ENCODE results near the gene PRDM12.

PRDM12 gene

DNA sequence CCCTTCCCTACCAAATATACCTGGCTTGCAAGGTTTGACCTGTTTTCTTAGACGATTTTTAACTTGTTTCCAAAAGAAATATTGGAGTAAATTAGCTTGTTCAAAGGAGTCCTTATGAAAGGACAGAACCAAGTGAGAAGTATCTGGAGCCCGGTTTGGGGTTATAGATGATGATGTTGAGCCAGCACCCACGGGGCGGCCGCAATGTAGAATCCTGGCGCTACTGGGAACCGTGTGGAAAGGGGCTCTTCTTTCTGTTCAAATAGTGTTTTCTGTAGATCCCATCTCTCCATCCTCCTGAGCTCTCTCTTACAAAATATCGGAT, 28.7 kb downstream of the PRDM12 start:
- Histone ChIP-seq H3K79me2 (ENCODE audit: insufficient read depth, low read length) (peaks cover 42% of the 10 kb centered on the region), H3K4me3 (ENCODE audit: low read depth in 1 of 2, low read length in 2 of 2) (peak overlapping the region; percentile 32 to 85), H3K9ac (ENCODE audit: low read depth, low read length) (peak overlapping the region; percentile 73), H3K27me3 (ENCODE audit: insufficient read depth, low read length, poor library complexity) (no peaks in the 10 kb centered on the region), H3K36me3 (ENCODE audit: insufficient read depth, low read length) (peaks cover 30% of the 10 kb centered on the region), H2AFZ (ENCODE audit: low read depth, low read length) (peak overlapping the region; percentile 95), H3K4me1 (ENCODE audit: insufficient read depth, low read length) (peaks cover 33% of the 10 kb centered on the region), H3K27ac (ENCODE audit: low read length) (peak overlapping the region; percentile 77), H4K20me1 (ENCODE audit: insufficient read depth, low read length) (peaks cover 22% of the 10 kb centered on the region; the same call in 1 of the 2 replicates), H3K9me3 (ENCODE audit: insufficient read depth, low read length, severe bottlenecking) (no peaks in the 10 kb centered on the region), H3K4me2 (ENCODE audit: insufficient read depth, low read length) (peak overlapping the region; percentile 71)
- DNase-seq (no peak), ATAC-seq (ENCODE audit: insufficient read depth, low read depth) (no peak)
- TF ChIP-seq EZH2 (IDR thresholded peaks at IDR 0.05; ENCODE audit: borderline replicate concordance, low read depth, low read length, severe bottlenecking): no peak
- TF ChIP-seq, protein P1, sequence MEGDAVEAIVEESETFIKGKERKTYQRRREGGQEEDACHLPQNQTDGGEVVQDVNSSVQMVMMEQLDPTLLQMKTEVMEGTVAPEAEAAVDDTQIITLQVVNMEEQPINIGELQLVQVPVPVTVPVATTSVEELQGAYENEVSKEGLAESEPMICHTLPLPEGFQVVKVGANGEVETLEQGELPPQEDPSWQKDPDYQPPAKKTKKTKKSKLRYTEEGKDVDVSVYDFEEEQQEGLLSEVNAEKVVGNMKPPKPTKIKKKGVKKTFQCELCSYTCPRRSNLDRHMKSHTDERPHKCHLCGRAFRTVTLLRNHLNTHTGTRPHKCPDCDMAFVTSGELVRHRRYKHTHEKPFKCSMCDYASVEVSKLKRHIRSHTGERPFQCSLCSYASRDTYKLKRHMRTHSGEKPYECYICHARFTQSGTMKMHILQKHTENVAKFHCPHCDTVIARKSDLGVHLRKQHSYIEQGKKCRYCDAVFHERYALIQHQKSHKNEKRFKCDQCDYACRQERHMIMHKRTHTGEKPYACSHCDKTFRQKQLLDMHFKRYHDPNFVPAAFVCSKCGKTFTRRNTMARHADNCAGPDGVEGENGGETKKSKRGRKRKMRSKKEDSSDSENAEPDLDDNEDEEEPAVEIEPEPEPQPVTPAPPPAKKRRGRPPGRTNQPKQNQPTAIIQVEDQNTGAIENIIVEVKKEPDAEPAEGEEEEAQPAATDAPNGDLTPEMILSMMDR (IDR thresholded peaks at IDR 0.05; ENCODE audit: borderline replicate concordance, extremely low read depth, low read length, poor library complexity, severe bottlenecking): no peak

DNA sequence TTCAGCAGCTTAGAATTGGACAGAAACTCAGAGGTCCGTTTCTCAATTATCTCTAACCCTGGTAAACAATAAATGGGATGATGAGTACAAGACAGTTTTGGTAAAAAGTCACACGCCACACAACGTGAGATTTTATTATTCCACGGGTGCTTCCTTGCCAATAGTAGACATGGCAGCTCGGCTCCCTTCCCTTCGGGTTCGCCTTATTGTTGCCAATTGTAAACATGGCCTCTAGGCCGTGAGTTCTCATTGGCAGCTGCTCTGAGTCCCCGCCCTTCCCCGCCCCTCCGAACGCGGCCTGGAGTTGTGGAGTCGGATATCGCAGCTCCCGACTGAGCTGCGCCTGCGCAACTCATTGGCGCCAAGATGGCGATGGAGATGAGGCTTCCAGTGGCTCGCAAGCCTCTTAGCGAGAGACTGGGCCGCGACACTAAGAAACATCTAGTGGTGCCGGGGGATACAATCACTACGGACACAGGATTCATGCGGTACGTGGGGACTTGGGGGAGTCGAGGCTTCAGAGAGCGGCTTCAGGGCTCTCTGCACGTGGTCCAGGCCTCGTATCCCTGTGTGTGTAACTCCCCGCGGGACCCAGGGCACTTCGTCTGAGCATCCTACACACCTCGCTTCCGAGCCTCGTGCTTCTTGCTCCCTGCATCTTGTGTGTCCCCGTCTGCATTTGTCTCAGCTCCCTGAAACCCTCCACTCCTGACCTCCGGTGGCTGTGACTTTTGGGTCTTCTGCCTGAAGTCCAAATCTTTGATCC, 29.2 kb downstream of the PRDM12 start, which contains the start of gene EXOSC2:
EXOSC2 (plus strand) TSS at position 355 of the 766 bp plus-strand sequence; CDS start at position 367, 12 bp downstream.
- no peak for TF ChIP-seq EZH2 (IDR thresholded peaks at IDR 0.05; ENCODE audit: borderline replicate concordance, low read depth, low read length, severe bottlenecking)
- TF ChIP-seq, protein P1 (IDR thresholded peaks at IDR 0.05; ENCODE audit: borderline replicate concordance, extremely low read depth, low read length, poor library complexity, severe bottlenecking): no peak
- peaks cover 35% of the 10 kb centered on the region for H3K4me1 ChIP-seq (ENCODE audit: insufficient read depth, low read length)
- DNase-seq: peak; percentile 98
- H3K36me3 ChIP-seq (ENCODE audit: insufficient read depth, low read length): peaks cover 36% of the 10 kb centered on the region
- peak; percentile 99 for ATAC-seq (ENCODE audit: insufficient read depth, low read depth)
- H3K27ac ChIP-seq (ENCODE audit: low read length): peak within 1 kb of the TSS; percentile 77
- peak within 1 kb of the TSS; percentile 46 to 85 for H3K4me3 ChIP-seq (ENCODE audit: low read depth in 1 of 2, low read length in 2 of 2)
- H3K79me2 ChIP-seq (ENCODE audit: insufficient read depth, low read length): peaks cover 47% of the 10 kb centered on the region
- H2AFZ ChIP-seq (ENCODE audit: low read depth, low read length): peak within 1 kb of the TSS; percentile 95
- peaks cover 25% of the 10 kb centered on the region; the same call in 1 of the 2 replicates for H4K20me1 ChIP-seq (ENCODE audit: insufficient read depth, low read length)
- H3K4me2 ChIP-seq (ENCODE audit: insufficient read depth, low read length): peak within 1 kb of the TSS; percentile 71
- peak within 1 kb of the TSS; percentile 73 for H3K9ac ChIP-seq (ENCODE audit: low read depth, low read length)
- H3K9me3 ChIP-seq (ENCODE audit: insufficient read depth, low read length, severe bottlenecking): no peaks in the 10 kb centered on the region
- no peaks in the 10 kb centered on the region for H3K27me3 ChIP-seq (ENCODE audit: insufficient read depth, low read length, poor library complexity)

DNA sequence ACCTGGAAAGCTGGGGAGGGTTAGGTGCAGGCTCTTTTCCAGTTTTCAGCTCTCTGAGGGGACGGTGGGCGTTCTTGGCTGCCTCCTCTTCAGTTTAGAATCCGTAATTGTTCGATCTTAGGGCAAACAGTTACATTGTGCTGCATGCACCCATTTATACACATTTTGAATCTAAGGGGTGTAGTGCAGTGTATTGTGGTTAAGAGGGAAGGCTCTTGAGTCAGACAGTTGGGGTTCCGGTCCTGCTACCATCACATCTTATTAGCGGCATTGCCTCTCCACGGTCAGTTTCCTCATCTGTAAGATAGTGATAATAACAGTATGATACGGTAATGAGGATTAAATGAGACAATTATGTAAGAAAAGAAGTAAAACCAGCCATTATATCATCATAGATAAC, 29.8 kb downstream of the PRDM12 start:
- TF ChIP-seq, protein P1 (IDR thresholded peaks at IDR 0.05; ENCODE audit: borderline replicate concordance, extremely low read depth, low read length, poor library complexity, severe bottlenecking): no peak
- no peak for TF ChIP-seq EZH2 (IDR thresholded peaks at IDR 0.05; ENCODE audit: borderline replicate concordance, low read depth, low read length, severe bottlenecking)
- Histone ChIP-seq H4K20me1 (ENCODE audit: insufficient read depth, low read length) (peaks cover 31% of the 10 kb centered on the region; the same call in 1 of the 2 replicates), H3K27ac (ENCODE audit: low read length) (peak overlapping the region; percentile 76), H2AFZ (ENCODE audit: low read depth, low read length) (peak overlapping the region; percentile 66; the same call in 1 of the 2 replicates), H3K4me1 (ENCODE audit: insufficient read depth, low read length) (peaks cover 35% of the 10 kb centered on the region), H3K9me3 (ENCODE audit: insufficient read depth, low read length, severe bottlenecking) (no peaks in the 10 kb centered on the region), H3K4me3 (ENCODE audit: low read depth in 1 of 2, low read length in 2 of 2) (peak overlapping the region; percentile 46 to 85), H3K27me3 (ENCODE audit: insufficient read depth, low read length, poor library complexity) (no peaks in the 10 kb centered on the region), H3K9ac (ENCODE audit: low read depth, low read length) (peak overlapping the region; percentile 73), H3K4me2 (ENCODE audit: insufficient read depth, low read length) (peak overlapping the region; percentile 71), H3K36me3 (ENCODE audit: insufficient read depth, low read length) (peaks cover 41% of the 10 kb centered on the region), H3K79me2 (ENCODE audit: insufficient read depth, low read length) (peaks cover 53% of the 10 kb centered on the region)
- ATAC-seq (ENCODE audit: insufficient read depth, low read depth) (no peak), DNase-seq (no peak)

Measured in DND-41 (cell line).